Stimulated activated CD8-positive, alpha-beta memory T cell treated with anti-CD3 and anti-CD28 coated beads, Interleukin-4, amount 100 ng/mL, for 1 hour (primary cell): ENCODE measurements around the gene STAB1.

Experiments used
- DNase-seq, 2 donors: peaks; one replicate each; pipeline ENCODE4 v3.0.0-alpha.2; 2020; ENCODE audit warnings: low read depth in 2 of 2, low spot score in 1 of 2

The STAB1 gene

DNA sequence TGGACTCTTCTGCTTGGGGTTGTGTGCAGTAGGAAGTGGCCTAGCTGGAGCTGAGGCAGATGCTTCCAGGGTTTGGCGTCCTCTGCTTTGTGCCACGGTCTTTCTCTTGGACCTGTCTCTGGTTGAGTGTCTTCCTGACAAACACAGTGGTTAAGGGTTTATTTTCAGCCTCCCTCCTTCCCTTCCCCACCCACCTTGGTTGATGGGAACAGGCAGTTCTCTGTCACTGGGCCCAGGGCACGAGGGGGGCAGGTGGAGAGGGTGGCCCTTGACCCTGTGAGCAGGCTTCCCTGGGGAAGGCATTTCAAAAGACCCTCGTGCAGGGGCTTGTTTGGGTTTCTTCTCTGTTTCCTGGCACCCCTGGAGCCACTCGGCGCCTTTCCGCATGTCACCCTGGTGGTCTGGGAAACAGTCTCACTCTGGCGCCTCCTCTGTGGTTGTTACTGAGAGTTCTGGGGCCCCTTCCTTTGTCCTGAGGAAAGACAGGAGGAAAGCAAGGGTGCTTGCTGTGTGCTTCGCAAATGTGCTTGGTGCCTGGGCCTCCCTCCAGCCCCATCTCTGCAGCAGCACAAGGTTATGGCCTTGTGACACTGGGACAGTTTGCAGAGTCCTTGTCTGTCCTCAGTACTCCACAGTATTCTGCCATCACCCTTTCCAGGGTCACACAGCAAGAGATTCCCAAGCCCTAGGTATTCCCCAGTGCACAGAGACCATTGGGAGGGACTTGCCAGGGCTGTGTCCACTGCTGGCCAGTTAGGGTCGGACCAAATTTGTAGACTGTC lies 10.3 kb upstream of the STAB1 start:
- DNase-seq = no peak

DNA sequence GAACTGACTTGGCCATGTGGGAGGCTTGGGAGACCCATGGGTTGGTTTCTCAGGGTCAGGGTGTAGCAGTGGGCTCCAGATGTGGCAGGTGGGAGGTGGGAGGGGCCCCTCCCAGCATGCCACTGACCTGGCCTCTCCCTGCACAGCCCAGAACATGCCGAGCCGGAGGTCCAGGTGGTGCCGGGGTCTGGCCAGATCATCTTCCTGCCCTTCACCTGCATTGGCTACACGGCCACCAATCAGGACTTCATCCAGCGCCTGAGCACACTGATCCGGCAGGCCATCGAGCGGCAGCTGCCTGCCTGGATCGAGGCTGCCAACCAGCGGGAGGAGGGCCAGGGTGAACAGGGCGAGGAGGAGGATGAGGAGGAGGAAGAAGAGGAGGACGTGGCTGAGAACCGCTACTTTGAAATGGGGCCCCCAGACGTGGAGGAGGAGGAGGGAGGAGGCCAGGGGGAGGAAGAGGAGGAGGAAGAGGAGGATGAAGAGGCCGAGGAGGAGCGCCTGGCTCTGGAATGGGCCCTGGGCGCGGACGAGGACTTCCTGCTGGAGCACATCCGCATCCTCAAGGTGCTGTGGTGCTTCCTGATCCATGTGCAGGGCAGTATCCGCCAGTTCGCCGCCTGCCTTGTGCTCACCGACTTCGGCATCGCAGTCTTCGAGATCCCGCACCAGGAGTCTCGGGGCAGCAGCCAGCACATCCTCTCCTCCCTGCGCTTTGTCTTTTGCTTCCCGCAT lies 7.9 kb upstream of the STAB1 start:
- no peak for DNase-seq

DNA sequence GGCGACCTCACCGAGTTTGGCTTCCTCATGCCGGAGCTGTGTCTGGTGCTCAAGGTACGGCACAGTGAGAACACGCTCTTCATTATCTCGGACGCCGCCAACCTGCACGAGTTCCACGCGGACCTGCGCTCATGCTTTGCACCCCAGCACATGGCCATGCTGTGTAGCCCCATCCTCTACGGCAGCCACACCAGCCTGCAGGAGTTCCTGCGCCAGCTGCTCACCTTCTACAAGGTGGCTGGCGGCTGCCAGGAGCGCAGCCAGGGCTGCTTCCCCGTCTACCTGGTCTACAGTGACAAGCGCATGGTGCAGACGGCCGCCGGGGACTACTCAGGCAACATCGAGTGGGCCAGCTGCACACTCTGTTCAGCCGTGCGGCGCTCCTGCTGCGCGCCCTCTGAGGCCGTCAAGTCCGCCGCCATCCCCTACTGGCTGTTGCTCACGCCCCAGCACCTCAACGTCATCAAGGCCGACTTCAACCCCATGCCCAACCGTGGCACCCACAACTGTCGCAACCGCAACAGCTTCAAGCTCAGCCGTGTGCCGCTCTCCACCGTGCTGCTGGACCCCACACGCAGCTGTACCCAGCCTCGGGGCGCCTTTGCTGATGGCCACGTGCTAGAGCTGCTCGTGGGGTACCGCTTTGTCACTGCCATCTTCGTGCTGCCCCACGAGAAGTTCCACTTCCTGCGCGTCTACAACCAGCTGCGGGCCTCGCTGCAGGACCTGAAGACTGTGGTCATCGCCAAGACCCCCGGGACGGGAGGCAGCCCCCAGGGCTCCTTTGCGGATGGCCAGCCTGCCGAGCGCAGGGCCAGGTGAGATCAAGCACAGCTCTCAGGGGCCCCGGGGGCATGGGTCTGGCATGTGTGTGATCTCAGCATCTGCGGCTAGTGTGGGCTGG lies 7.1 kb upstream of the STAB1 start:
- DNase-seq = no peak

DNA sequence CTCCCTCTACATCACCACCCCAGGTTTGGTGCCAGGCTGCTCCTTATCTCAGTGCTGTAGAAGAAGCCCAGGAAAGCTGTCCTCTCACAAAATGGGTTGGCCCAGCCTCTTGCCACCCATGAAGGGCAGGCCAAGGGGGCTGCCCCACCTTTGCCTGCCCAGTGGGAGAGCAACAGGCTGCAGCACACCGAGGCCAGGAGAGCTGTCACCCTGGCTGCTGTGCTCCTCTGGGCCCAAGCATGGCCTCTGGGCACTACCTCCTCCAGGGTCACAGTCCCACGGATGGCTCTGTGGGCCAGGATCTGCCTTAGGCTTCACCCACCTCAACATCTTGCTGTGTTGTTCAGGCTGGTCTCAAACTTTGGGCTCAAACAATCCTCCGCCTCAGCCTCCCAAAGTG lies 6.4 kb upstream of the STAB1 start:
- no peak for DNase-seq

DNA sequence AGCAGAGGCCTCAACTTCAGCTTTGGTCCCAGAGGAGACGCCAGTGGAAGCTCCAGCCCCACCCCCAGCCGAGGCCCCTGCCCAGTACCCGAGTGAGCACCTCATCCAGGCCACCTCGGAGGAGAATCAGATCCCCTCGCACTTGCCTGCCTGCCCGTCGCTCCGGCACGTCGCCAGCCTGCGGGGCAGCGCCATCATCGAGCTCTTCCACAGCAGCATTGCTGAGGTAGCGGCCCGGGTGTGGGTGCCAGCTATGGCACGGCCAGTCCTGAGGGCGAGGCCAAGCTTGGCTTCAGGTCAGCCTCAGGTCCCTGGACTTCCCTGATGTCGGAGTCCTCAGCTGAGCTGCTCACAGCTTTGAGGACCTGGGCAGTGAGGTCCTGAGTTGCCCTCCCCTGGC lies 5.7 kb upstream of the STAB1 start:
- DNase-seq = no peak

DNA sequence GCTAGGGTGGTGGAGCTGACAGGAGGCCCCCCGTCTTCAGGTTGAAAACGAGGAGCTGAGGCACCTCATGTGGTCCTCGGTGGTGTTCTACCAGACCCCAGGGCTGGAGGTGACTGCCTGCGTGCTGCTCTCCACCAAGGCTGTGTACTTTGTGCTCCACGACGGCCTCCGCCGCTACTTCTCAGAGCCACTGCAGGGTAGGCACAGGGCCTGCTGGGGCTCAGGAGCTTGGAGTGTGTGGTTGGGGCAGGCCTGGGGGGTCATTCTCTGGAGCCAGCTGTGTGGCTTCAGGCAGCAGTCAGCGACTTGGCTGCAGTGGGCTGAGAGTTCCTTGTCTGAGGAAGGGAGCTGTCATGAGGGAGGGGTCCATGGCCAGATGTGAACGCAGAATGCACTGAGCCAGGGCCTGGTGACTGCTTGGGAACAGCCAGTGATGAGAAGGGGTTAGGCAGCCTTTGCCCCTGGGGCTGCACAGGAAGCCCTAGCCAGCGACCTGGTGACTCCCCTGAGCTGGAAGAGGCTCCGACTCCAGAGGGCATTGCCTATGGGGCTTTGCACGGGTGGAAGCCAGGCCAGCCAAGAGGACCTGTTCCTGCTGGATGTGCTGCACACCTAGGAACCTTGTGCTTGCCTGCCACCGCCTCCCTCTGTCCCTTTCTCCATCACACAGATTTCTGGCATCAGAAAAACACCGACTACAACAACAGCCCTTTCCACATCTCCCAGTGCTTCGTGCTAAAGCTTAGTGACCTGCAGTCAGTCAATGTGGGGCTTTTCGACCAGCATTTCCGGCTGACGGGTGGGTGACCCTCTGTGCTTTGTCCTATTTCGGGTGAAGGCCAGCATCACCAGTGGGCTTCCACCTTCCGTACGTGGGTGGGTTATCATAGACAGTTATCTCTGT lies 4.9 kb upstream of the STAB1 start:
- DNase-seq = no peak

DNA sequence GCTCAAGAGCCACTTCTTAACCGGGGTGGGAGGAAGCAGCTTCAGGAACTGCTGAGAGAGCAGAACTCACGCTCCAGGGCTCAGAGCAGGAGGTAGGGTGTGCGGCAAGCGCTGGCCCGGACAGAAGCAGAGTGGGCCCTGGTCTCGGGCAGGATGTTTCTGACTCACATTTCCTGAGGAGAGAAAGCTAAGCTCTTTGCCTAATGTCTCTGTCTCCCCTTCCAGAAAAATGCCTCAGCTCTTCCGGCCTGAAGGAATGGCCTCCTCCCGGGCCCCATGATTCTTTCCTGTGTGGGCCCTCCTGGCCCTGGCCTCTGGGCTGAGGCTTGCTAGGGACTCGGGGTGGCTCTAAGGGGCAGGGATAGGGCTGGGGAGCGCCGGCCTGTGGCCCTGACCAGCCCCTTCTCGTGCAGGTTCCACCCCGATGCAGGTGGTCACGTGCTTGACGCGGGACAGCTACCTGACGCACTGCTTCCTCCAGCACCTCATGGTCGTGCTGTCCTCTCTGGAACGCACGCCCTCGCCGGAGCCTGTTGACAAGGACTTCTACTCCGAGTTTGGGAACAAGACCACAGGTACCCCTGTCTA lies 4.1 kb upstream of the STAB1 start:
- no peak for DNase-seq

DNA sequence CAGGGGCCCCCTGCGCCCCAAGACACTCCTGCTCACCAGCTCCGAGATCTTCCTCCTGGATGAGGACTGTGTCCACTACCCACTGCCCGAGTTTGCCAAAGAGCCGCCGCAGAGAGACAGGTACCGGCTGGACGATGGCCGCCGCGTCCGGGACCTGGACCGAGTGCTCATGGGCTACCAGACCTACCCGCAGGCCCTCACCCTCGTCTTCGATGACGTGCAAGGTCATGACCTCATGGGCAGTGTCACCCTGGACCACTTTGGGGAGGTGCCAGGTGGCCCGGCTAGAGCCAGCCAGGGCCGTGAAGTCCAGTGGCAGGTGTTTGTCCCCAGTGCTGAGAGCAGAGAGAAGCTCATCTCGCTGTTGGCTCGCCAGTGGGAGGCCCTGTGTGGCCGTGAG lies 3.1 kb upstream of the STAB1 start:
- DNase-seq = no peak

DNA sequence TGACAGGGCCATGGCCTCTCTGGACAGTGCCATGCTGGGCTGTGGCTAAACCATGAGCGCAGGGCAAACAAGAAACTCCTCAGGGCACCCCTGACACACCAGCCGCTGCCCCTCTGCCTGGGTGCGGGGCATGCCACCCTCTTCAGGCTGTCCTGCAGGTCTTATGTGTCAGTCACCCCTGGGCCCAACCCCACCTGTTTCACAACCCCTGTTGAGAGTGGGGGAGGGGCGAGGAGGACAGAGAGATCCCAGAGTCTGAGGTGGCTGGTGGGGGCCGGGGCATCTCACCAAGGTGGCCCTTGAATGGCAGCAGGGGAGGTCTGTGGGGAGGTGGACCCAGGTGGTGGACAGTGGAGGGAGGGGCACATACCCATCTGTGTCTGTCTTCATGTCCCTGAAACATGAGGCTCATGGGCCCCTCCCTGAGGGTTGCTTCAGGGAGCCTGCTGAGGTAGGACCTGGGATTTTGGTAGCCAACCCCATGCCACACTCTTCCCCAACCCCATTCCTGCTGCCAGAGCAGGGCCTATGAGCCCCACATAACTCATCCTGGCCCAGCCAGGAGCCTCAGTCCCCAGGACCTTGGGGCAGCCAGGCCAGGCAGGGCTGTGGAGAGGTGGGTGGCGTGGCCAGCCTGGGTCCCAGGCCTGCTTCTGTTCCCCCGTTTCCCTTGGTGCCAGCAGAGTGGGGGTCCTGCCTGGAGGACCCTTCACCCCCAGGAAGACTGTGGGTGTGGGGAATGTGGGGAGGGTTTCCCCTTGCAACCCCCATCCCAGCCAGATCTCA lies 1.7 kb upstream of the STAB1 start:
- no peak for DNase-seq

DNA sequence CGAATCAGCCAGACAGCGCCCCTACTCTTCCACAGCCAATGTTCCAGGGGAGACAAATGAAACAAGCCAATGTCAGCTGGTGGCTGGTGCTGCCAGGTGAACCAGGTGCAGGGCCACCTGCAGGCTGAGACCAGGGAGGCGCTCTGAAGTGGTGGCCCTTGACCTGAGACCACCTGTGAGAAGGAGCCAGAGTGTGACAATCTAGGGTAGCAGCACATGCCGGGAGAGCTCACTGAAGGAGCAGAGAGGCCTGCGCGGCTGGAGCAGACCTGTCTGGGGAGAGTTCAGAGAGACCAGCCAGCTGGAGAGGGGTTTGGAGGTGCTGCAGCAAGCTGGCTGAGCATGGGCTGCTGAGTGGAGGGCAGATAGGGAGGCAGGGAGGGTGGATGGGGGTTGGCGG lies 693 bp upstream of the STAB1 start:
- DNase-seq = no peak

DNA sequence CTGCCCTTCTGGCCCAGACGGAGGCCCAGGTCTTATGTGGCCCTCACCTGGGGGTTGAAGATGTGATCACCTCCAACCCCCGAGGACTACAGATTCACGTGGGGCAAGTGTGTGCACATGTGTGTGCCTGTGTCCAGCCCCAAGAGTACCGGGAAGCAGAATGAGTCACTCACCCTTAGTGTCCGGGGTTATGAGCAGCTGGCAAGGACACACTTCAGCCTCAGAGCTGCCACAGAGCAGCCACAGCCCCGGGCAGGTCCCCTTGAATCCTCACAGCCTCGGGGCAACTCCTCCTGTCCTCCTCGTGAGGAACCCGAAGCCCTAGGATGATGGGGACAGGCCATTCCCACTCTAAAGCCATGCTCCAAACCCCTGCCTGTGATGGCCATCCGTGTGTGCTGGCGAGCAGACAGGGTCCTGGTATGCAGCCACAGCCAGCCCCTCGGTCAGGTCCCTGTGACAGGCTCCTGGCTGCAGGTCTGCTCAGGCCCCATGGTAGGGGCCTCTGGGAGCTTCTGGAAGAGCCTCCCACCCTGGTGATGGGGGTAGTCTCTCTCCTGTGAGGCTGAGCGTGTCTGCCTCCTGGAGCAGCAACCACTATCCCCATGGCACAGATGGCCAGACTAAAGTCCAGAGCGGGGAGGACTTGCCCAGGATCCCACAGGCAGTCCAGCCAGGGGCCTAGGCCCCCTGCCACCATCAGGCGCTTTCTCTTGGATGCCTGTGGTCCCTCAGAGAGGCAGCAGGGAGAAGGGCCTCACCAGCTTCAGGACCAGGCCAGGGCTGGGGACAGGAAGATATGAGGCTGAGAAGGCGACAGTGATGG lies 852 bp downstream of the STAB1 start:
- no peak for DNase-seq

DNA sequence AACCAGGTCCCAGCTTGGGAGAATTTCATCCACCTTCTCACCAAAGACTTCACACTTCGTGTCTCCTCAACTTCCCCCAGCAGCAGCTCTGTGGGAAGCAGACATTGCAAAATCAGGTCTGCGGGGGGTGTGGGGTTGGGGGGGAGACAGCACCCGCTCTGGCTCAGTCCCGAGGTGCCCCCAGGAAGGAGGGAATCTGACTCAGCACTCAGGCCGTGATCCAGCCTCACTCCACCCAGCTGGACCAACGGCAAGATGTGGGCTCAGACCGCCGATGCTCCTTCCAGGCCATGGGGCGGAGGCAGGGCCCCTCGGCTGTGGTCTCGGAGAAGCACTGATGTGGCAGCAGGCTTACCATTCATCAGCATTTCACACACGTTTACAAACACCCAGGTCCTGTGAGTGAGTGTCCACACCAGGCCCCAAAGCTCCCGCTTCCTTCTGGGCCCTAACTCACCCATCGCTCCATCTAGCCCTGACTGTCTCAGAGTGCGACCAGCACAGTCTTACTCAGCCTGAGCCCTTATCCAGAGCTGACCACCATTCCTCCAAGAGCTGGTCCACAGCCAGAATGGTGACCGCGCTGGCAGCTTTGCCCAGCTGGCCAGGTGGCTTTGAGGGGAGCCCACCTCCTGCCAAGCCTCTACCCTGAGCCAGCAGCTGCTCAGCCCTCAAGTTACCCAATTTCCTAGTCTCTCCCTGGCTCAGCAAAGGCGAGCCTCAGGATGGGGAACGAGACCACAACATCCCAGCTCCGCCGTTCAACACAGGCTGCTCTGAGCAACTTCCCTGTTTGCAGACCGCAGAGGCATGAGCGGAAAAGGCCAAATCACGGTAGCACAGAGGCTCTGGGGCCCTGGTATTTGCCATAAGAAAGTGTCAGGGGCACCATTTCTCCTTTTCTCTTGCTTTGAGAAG lies 3.3 kb downstream of the STAB1 start:
- no peak for DNase-seq

DNA sequence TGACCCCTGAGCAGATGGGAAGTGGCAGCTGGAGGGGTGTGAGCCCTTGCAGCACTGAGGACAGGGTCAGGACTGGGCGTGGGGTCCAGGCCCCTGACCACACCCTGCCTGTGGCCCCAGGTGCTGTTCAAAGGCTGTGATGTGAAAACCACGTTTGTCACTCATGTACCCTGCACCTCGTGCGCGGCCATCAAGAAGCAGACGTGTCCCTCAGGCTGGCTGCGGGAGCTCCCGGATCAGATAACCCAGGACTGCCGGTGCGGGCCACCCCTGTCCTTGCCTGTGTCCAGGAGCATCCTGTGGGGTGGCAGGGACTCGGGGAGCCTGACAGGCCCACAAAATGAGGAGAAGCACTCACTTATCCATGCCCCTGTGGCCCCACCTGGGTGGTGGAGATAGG lies 5.9 kb downstream of the STAB1 start:
- DNase-seq = no peak

DNA sequence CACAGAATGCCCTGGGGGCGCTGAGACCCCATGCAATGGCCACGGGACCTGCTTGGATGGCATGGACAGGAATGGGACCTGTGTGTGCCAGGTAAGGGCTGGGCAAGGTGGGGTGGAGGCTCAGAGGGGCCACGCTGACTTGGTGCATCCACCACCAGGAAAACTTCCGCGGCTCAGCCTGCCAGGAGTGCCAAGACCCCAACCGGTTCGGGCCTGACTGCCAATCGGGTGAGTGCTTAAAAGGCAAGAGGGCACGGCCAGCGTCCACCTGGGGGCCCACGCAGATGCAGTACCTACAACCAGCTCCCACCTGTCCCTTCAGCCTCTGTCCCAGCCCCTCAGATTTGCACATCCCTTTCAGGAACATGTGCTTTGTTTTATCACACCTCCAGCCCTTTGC lies 6.9 kb downstream of the STAB1 start:
- DNase-seq = no peak

DNA sequence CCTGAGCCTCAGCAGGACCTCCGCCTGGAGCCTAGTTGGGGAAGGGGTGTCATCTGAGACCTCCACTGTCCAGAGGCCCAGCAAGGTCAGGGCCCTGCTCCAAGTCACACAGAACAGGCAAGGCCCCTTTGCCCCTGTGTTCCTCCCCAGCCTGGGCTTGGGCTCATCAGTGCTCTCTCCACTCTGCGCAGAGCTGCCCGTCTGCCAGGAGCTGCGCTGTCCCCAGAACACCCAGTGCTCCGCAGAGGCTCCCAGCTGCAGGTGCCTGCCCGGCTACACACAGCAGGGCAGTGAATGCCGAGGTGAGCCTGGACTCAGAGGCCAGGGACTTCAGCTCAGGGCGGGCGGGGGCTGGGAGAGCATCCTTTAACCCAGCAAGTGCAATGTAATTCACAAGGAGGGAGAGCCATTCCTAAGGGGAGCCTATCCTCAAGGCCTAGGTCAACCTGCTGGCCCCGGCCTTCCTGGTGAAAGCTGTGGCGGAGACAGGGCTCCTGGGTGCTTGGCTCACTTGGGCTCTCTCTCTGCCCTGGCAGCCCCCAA lies 7.7 kb downstream of the STAB1 start:
- no peak for DNase-seq

DNA sequence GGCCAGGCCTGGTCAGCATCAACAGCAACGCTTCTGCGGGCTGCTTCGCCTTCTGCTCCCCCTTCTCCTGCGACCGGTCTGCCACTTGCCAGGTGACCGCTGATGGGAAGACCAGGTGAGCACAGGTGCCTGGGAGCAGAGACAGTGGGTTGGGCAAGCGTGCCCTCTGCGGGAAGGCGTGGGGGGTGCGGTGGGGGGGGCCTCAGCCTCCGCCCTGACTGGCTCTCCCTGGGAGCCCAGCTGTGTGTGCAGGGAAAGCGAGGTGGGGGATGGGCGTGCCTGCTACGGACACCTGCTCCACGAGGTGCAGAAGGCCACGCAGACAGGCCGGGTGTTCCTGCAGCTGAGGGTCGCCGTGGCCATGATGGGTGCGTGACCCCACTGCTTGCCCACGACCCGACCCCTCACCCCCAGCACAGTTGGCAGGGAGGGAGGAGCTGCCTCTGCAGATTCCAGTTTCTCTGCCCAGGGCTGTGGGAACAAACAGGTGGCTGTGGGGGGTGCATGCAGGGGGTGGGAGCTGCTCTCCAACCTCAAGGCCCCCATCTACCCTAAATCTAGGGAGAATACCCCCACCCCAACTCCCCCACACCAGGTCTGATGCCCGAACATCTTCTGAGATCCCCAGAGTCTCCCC lies 8.8 kb downstream of the STAB1 start:
- no peak for DNase-seq

DNA sequence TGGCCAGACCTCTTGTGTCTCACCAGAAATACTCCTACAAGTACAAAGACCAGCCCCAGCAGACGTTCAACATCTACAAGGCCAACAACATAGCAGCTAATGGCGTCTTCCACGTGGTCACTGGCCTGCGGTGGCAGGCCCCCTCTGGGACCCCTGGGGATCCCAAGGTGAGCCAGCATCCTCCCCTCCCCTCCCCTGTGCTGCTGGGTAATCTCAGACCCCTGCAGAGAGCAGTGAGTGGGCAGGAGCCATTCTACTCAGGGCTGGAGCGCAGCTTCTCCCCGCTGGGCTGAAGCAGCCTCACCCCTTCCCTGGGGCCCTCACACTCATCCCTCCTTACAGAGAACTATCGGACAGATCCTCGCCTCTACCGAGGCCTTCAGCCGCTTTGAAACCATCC lies 9.8 kb downstream of the STAB1 start:
- DNase-seq = no peak
